Activated CD4-positive, alpha-beta T cell treated with anti-CD3 and anti-CD28 coated beads, Interleukin-2, Interleukin-6, amounts not matched to agents 100 ng/mL and 50 ng/mL, durations not matched to agents 16 hours and 8 hours (primary cell): Measurements from ENCODE around the gene PPP1R12B.
"Not testable (repeated sequence)": the region's sequence is repeated elsewhere in the genome, so short reads cannot be mapped to it uniquely, and the experiment has no call there.

ENCODE experiments used
- DNase-seq: peaks from one replicate; pipeline ENCODE4 v3.0.0-alpha.2; 2020

Gene PPP1R12B

GRCh38 chr1:202348005-202348508 lies 442 bp upstream of the PPP1R12B start:
- no peak for DNase-seq

- DNase-seq, result peak; percentile 24
These were observed 868 bp downstream of the PPP1R12B start for GRCh38 chr1:202349206-202349928.

- no peak for DNase-seq
These were observed 3.2 kb downstream of the PPP1R12B start for GRCh38 chr1:202351725-202352124.

- not testable (repeated sequence) for DNase-seq
These were observed 4.2 kb downstream of the PPP1R12B start for GRCh38 chr1:202352583-202353197.

GRCh38 chr1:202355944-202356553 lies 7.5 kb downstream of the PPP1R12B start:
- no peak for DNase-seq

GRCh38 chr1:202357506-202357905 lies 9.0 kb downstream of the PPP1R12B start:
- no peak for DNase-seq

GRCh38 chr1:202361224-202361623 lies 12.7 kb downstream of the PPP1R12B start:
- DNase-seq, result no peak

- DNase-seq, result no peak
These were observed 13.2 kb downstream of the PPP1R12B start for GRCh38 chr1:202361701-202362100.

- no peak for DNase-seq
These were observed 13.7 kb downstream of the PPP1R12B start for GRCh38 chr1:202362212-202362611.

- DNase-seq, result no peak
These were observed 16.8 kb downstream of the PPP1R12B start for GRCh38 chr1:202365092-202365815.

GRCh38 chr1:202367271-202367670 lies 18.8 kb downstream of the PPP1R12B start:
- no peak for DNase-seq

GRCh38 chr1:202370906-202371305 lies 22.4 kb downstream of the PPP1R12B start:
- not testable (repeated sequence) for DNase-seq

GRCh38 chr1:202374099-202374498 lies 25.6 kb downstream of the PPP1R12B start:
- no peak for DNase-seq

GRCh38 chr1:202375175-202375574 lies 26.7 kb downstream of the PPP1R12B start:
- not testable (repeated sequence) for DNase-seq

- no peak for DNase-seq
These were observed 27.7 kb downstream of the PPP1R12B start for GRCh38 chr1:202376247-202376646.

- peak; percentile 39 for DNase-seq
These were observed 31.5 kb downstream of the PPP1R12B start for GRCh38 chr1:202379884-202380529.

GRCh38 chr1:202380535-202380934 lies 32.0 kb downstream of the PPP1R12B start:
- DNase-seq, result not testable (repeated sequence)

- DNase-seq, result not testable (repeated sequence)
These were observed 33.4 kb downstream of the PPP1R12B start for GRCh38 chr1:202381867-202382266.

- DNase-seq, result not testable (repeated sequence)
These were observed 47.3 kb downstream of the PPP1R12B start for GRCh38 chr1:202395831-202396230.

GRCh38 chr1:202397256-202397655 lies 48.8 kb downstream of the PPP1R12B start:
- DNase-seq, result no peak

GRCh38 chr1:202398439-202398838 lies 49.9 kb downstream of the PPP1R12B start:
- not testable (repeated sequence) for DNase-seq

- DNase-seq, result not testable (repeated sequence)
These were observed 53.3 kb downstream of the PPP1R12B start for GRCh38 chr1:202401771-202402170.

GRCh38 chr1:202403381-202403780 lies 54.9 kb downstream of the PPP1R12B start:
- not testable (repeated sequence) for DNase-seq
